ENCODE measurements around the gene IYD.

DNA sequence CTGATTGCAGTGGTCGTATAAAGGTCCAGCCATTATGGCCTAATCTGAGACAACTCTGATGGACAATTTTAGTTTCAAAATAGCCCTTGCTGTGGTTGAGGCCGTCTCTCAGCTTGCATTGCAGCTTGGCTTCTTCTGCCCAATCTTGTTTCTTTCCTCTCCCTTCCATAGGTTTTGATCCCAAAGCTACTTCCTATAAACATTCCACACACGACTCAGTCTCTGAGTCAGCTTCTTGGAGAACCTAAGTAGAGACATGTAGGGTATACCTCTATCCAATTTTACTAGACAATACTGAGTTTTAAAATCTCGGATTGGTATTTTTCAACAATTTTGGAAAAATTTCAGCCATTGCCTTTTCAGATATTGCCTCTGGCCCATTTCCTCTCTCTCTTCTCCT lies 13.4 kb downstream of the IYD start:
- no peak for TF ChIP-seq SUZ12 (IDR thresholded peaks at IDR 0.05)
- no peak for TF ChIP-seq L3MBTL2 (conservative IDR thresholded peaks at IDR 0.05)
- no peak for TF ChIP-seq TARDBP (IDR thresholded peaks at IDR 0.05)
- TF ChIP-seq FOXK2 (IDR thresholded peaks at IDR 0.05) = no peak
- no peak for TF ChIP-seq SP1 (IDR thresholded peaks at IDR 0.05)

All from HEK293T (cell line).